Neuronal stem cell (in vitro differentiated cells): Measurements from ENCODE around the gene NOS1AP.

Source experiments
- DNase-seq: peaks from one replicate; pipeline ENCODE4 v3.0.0-alpha.2; 2013; ENCODE audit warnings: low spot score
- H2AFZ ChIP-seq: one replicate; pipeline ENCODE4 v1.6.1; 2013; ENCODE audit warnings: mild to moderate bottlenecking, low read length, inconsistent platforms
- H2AK5ac ChIP-seq: 2 replicates; pipeline ENCODE4 v1.6.1; 2013; ENCODE audit warnings: low read depth, mild to moderate bottlenecking, inconsistent platforms, low read length, moderate library complexity, mixed read lengths
- H2BK120ac ChIP-seq: 2 replicates; pipeline ENCODE4 v1.6.1; 2013; ENCODE audit warnings: low read depth, mild to moderate bottlenecking, inconsistent platforms, low read length, moderate library complexity, mixed read lengths
- H2BK12ac ChIP-seq: one replicate; pipeline ENCODE4 v1.6.1; 2013; ENCODE audit warnings: low read length, inconsistent platforms
- H2BK15ac ChIP-seq: 2 replicates; pipeline ENCODE4 v1.6.1; 2013; ENCODE audit warnings: mild to moderate bottlenecking, low read length, inconsistent platforms, mixed read lengths
- H2BK5ac ChIP-seq: one replicate; pipeline ENCODE4 v1.6.1; 2013; ENCODE audit warnings: inconsistent platforms, mild to moderate bottlenecking, low read length, moderate library complexity
- H3K14ac ChIP-seq: one replicate; pipeline ENCODE4 v1.6.1; 2013; ENCODE audit warnings: low read length, inconsistent platforms
- H3K18ac ChIP-seq: 2 replicates; pipeline ENCODE4 v1.6.1; 2013; ENCODE audit warnings: low read length, inconsistent platforms
- H3K23ac ChIP-seq: 2 replicates; pipeline ENCODE4 v1.6.1; 2013; ENCODE audit warnings: low read depth, mild to moderate bottlenecking, mixed read lengths, low read length, inconsistent platforms; ENCODE audit not compliant: poor library complexity
- H3K27ac ChIP-seq: replicated peaks from 3 replicates; pipeline ENCODE4 v1.5.1; 2013; ENCODE audit warnings: low read length, inconsistent platforms
- H3K27me3 ChIP-seq, 3 experiments: 2 replicates each; pipeline ENCODE4 v1.6.1; 2013; ENCODE audit warnings: low read length in 3 of 3, mild to moderate bottlenecking in 2 of 3, inconsistent platforms in 1 of 3, low read depth in 1 of 3, mixed read lengths in 1 of 3, moderate library complexity in 1 of 3; ENCODE audit not compliant: control insufficient read depth in 3 of 3, insufficient read depth in 3 of 3
- H3K36me3 ChIP-seq, 2 donors: replicated peaks in 1 of 2; 2 replicates each; pipeline ENCODE4 v1.6.1; 2013; ENCODE audit warnings: low read length in 2 of 2; ENCODE audit not compliant: control insufficient read depth in 2 of 2, insufficient read depth in 2 of 2
- H3K4ac ChIP-seq: 2 replicates; pipeline ENCODE4 v1.6.1; 2013; ENCODE audit warnings: inconsistent platforms, mild to moderate bottlenecking, low read length, moderate library complexity
- H3K4me1 ChIP-seq, 2 donors: 1 replicate in 1 of 2; 2 replicates in 1 of 2; pipeline ENCODE4 v1.6.1; 2013; ENCODE audit warnings: low read length in 2 of 2, low read depth in 1 of 2; ENCODE audit not compliant: control insufficient read depth in 2 of 2, insufficient read depth in 1 of 2
- H3K4me2 ChIP-seq: one replicate; pipeline ENCODE4 v1.6.1; 2013; ENCODE audit warnings: mild to moderate bottlenecking, low read length, inconsistent platforms; ENCODE audit not compliant: insufficient read depth, poor library complexity, severe bottlenecking
- H3K4me3 ChIP-seq, 2 donors: 2 replicates each; pipeline ENCODE4 v1.5.1; 2013; ENCODE audit warnings: low read length in 2 of 2, mild to moderate bottlenecking in 2 of 2, inconsistent platforms in 1 of 2, moderate library complexity in 1 of 2
- H3K79me1 ChIP-seq: one replicate; pipeline ENCODE4 v1.6.1; 2013; ENCODE audit warnings: low read depth, mild to moderate bottlenecking, inconsistent platforms, low read length, moderate library complexity
- H3K9ac ChIP-seq: one replicate; pipeline ENCODE4 v1.6.1; 2013; ENCODE audit warnings: mild to moderate bottlenecking, low read depth, low read length, inconsistent platforms; ENCODE audit not compliant: poor library complexity
- H3K9me3 ChIP-seq, 2 donors: replicated peaks in 1 of 2; 2 replicates each; pipeline versions ENCODE3 to v1.6.1; 2013; ENCODE audit warnings: low read length in 2 of 2, mild to moderate bottlenecking in 2 of 2, inconsistent platforms in 1 of 2, low read depth in 1 of 2, mixed read lengths in 1 of 2, moderate library complexity in 1 of 2; ENCODE audit not compliant: control insufficient read depth in 2 of 2, insufficient read depth in 1 of 2
- H4K8ac ChIP-seq: one replicate; pipeline ENCODE4 v1.6.1; 2013; ENCODE audit warnings: low read depth, mild to moderate bottlenecking, inconsistent platforms, low read length, moderate library complexity
- H4K91ac ChIP-seq: one replicate; pipeline ENCODE4 v1.6.1; 2013; ENCODE audit warnings: low read length, low read depth, mild to moderate bottlenecking, inconsistent platforms; ENCODE audit not compliant: poor library complexity
- WGBS, 2 donors: extraction: QIAGEN DNeasy Blood & Tissue Kit; methylation state at CpG; one replicate each; pipeline ENCODE4 v1.1.7; 2013; ENCODE audit warnings: missing lambda C conversion rate in 2 of 2, mixed read lengths in 1 of 2; ENCODE audit not compliant: insufficient read length in 2 of 2, insufficient replicate concordance in 1 of 2; ENCODE audit errors: extremely low coverage in 2 of 2; 5-methylcytosine and 5-hydroxymethylcytosine counted together

The NOS1AP gene

DNA sequence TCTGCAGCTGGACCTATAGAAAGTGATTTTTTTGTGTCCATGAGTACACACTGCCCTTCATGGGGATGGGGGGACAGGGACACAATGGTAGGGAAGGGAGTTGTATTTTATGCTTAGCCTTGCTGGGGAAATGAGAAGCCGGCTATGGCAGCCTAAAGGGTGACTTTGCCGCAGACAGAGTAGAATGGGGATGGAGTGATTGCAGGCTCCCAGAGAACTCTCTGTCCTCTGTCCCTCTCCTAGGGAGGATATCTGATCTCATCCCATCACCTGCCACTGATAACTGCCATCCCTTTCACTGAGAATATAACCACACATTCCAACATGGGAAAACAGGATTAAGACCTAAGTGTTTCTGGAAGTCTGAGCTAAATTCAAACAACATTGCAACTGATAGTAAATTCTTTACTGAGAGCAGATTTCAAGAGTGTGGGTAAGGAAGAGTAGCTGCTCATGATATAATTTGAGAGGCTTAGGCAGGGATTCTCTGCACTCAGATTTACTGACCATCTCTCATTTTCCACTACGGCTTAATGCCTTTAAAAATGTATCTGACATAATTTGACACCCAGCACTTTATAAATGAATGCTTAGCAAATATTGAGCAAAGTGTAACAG, 328.6 kb downstream of the NOS1AP start:
- Histone ChIP-seq H2BK12ac (no peak overlapping the region), H3K4me3 (no peak overlapping the region), H2AFZ (no peak overlapping the region), H2AK5ac (no peak overlapping the region), H3K9me3 (no peaks in the 10 kb centered on the region), H3K23ac (no peak overlapping the region), H3K9ac (no peak overlapping the region), H3K4me1 (peaks cover 3 to 10% of the 10 kb centered on the region in 2 donors), H4K91ac (no peak overlapping the region), H3K79me1 (no peaks in the 10 kb centered on the region), H3K36me3 (no peaks in the 10 kb centered on the region), H2BK15ac (no peak overlapping the region), H3K4me2 (no peak overlapping the region), H3K14ac (no peak overlapping the region), H3K27me3 (no peaks in the 10 kb centered on the region), H2BK120ac (no peak overlapping the region), H2BK5ac (no peak overlapping the region), H3K27ac (no peak overlapping the region), H3K4ac (no peak overlapping the region), H3K18ac (no peak overlapping the region), H4K8ac (no peak overlapping the region)
- WGBS, 2 donors: no CpG with 5 or more reads among the region's 3 CpGs
- no peak for DNase-seq

DNA sequence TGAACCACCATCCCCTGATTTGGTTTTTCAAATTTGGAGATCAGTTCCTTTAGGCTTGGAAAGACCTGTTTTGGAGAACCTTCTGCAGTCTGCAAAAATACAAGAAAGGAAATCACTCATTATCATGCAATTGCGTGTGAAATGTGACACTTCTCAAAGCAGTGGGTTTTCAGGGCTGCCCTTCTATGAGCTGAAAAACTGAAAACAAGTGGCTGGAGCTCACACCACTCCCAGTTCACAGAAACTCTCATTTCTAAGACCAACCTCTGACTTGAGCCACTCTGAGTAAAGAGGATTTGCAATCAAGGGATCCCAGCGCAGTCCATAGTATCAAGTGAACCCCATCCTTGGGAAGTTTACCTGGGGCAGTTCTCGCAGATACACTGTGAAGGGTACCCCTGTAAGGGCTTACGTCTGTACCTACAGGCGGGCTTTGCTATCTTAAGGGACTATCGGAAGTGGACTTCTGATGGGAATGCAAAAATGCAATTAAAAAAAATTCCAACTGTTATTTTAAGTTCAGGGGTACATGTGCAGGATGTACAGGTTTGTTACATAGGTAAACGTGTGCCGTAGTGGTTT, 329.6 kb downstream of the NOS1AP start:
- Histone ChIP-seq H3K14ac (no peak overlapping the region), H3K4ac (no peak overlapping the region), H4K8ac (no peak overlapping the region), H3K18ac (no peak overlapping the region), H3K9me3 (no peaks in the 10 kb centered on the region), H2AFZ (peak overlapping the region; percentile 64), H2BK120ac (no peak overlapping the region), H2BK12ac (no peak overlapping the region), H3K27me3 (no peaks in the 10 kb centered on the region), H3K4me2 (no peak overlapping the region), H3K27ac (no peak overlapping the region), H2AK5ac (no peak overlapping the region), H4K91ac (no peak overlapping the region), H2BK5ac (no peak overlapping the region), H3K36me3 (no peaks in the 10 kb centered on the region), H3K79me1 (no peaks in the 10 kb centered on the region), H3K4me3 (no peak overlapping the region), H3K23ac (no peak overlapping the region), H3K4me1 (peaks cover 3 to 10% of the 10 kb centered on the region in 2 donors), H2BK15ac (no peak overlapping the region), H3K9ac (no peak overlapping the region)
- no CpG with 5 or more reads among the region's 8 CpGs for WGBS, 2 donors
- DNase-seq: no peak

DNA sequence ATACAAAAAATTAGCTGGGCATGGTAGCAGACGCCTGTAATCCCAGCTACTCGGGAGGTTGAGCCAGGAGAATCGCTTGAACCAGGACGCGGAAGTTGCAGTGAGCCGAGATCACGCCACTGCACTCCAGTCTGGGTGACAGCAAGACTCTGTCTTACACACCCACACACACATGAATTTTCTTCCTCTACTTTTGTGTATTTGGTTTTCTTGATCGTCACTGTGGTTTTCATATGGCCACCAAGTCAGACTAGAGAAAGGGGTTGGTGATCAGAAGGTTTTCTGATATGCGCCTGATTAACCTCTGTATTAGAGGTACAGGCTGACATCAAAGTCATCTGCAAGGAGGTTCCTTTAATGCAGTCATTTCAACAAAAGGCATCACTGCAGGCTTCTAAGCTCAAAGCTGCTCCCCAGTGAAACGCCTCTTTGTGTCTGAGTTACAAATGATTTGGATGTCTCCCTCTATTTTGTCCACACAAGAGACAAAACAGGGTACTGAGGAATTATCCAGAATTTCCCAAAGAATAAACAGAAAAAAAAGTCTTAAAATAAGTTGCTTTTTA, 331.4 kb downstream of the NOS1AP start:
- Histone ChIP-seq H2AK5ac (no peak overlapping the region), H2BK15ac (no peak overlapping the region), H2BK12ac (no peak overlapping the region), H3K27me3 (no peaks in the 10 kb centered on the region), H4K91ac (no peak overlapping the region), H3K79me1 (no peaks in the 10 kb centered on the region), H2AFZ (no peak overlapping the region), H3K23ac (no peak overlapping the region), H3K9ac (no peak overlapping the region), H3K4me2 (no peak overlapping the region), H3K36me3 (no peaks in the 10 kb centered on the region), H3K4me3 (no peak overlapping the region), H3K27ac (no peak overlapping the region), H3K14ac (no peak overlapping the region), H2BK5ac (no peak overlapping the region), H3K4ac (no peak overlapping the region), H4K8ac (no peak overlapping the region), H3K18ac (no peak overlapping the region), H3K4me1 (peaks cover 3 to 10% of the 10 kb centered on the region in 2 donors), H2BK120ac (no peak overlapping the region), H3K9me3 (no peaks in the 10 kb centered on the region)
- WGBS, 2 donors: no CpG with 5 or more reads among the region's 10 CpGs
- no peak for DNase-seq

DNA sequence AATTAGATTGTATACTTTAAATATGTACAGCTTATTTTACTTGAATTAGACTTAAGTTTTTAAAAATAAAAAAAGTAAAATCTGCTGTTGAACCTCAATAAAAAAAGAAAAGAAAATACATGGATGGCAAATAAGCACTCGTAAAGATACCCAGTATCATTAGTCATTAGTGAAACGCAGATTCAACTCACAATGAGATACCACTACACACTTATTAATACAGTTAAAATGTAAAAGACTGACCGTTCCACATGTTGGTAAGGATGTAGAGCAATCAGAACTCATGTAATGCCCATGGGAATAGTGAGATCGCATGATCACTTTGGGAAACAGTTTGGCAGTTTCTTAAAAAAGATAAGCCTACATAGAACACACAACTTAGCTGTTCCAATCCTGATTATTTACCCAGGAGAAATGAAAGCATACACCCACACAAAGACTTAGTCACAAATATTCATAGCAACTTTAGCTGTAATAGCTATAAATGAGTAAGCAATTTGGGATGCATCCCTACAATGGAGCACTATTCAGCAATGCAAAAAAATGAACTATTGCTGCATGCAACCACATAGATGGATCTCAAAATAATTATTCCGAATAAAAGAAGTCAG, 335.2 kb downstream of the NOS1AP start:
- H3K27ac ChIP-seq: no peak overlapping the region
- H2BK120ac ChIP-seq: no peak overlapping the region
- H3K23ac ChIP-seq: no peak overlapping the region
- peaks cover 2 to 4% of the 10 kb centered on the region in 2 donors for H3K4me1 ChIP-seq
- no peak overlapping the region for H3K4ac ChIP-seq
- no peak overlapping the region for H4K8ac ChIP-seq
- H3K27me3 ChIP-seq: no peaks in the 10 kb centered on the region
- H2AK5ac ChIP-seq: no peak overlapping the region
- no CpG with 5 or more reads among the region's 5 CpGs for WGBS, 2 donors
- no peaks in the 10 kb centered on the region for H3K79me1 ChIP-seq
- no peak overlapping the region for H3K4me2 ChIP-seq
- H3K18ac ChIP-seq: no peak overlapping the region
- H2BK5ac ChIP-seq: no peak overlapping the region
- no peak overlapping the region for H3K4me3 ChIP-seq
- H3K9me3 ChIP-seq: no peaks in the 10 kb centered on the region
- H4K91ac ChIP-seq: no peak overlapping the region
- H2BK15ac ChIP-seq: no peak overlapping the region
- no peak overlapping the region for H2AFZ ChIP-seq
- no peak overlapping the region for H3K9ac ChIP-seq
- H2BK12ac ChIP-seq: no peak overlapping the region
- no peak for DNase-seq
- H3K14ac ChIP-seq: no peak overlapping the region
- no peaks in the 10 kb centered on the region for H3K36me3 ChIP-seq
